Hematopoietic multipotent progenitor cell treated with erythropoietin and hydrocortisone succinate and interleukin-3 and kit ligand, for 15 days (in vitro differentiated cells): ENCODE data around the gene ZNF530.

Experiments
- DNase-seq: peaks from one replicate; pipeline ENCODE4 v3.0.0-alpha.2; 2015; ENCODE audit warnings: low spot score

Gene ZNF530

GRCh38 chr19:57599761-57600383, at the start of gene ZNF530:
ZNF530 (plus strand) TSS chr19:57599885; CDS start chr19:57604346, 4,461 bp downstream.
- DNase-seq, result peak; percentile 88

GRCh38 chr19:57552432-57552831, 47.3 kb upstream of the ZNF530 start:
- no peak for DNase-seq

GRCh38 chr19:57557659-57558058, 42.0 kb upstream of the ZNF530 start:
- no peak for DNase-seq

GRCh38 chr19:57558525-57558924, 41.2 kb upstream of the ZNF530 start:
- no peak for DNase-seq

- no peak for DNase-seq
Measured at GRCh38 chr19:57559008-57559403, 40.7 kb upstream of the ZNF530 start.

- DNase-seq, result peak; percentile 83
Measured at GRCh38 chr19:57559404-57560025, 40.2 kb upstream of the ZNF530 start, which contains the start of gene ZNF550. ZNF550 (minus strand) TSS chr19:57559863; CDS start chr19:57559682, 181 bp downstream.

- no peak for DNase-seq
Measured at GRCh38 chr19:57560049-57560491, 39.6 kb upstream of the ZNF530 start.

- no peak for DNase-seq
Measured at GRCh38 chr19:57563547-57563946, 36.1 kb upstream of the ZNF530 start.

- DNase-seq, result no peak
Measured at GRCh38 chr19:57566396-57567265, 33.1 kb upstream of the ZNF530 start.

GRCh38 chr19:57570707-57571106, 29.0 kb upstream of the ZNF530 start:
- DNase-seq, result no peak

- DNase-seq, result no peak
Measured at GRCh38 chr19:57572415-57572947, 27.2 kb upstream of the ZNF530 start.

- no peak for DNase-seq
Measured at GRCh38 chr19:57576661-57577060, 23.0 kb upstream of the ZNF530 start.

GRCh38 chr19:57578487-57579205, 21.0 kb upstream of the ZNF530 start, which contains the start of gene ZNF416:
ZNF416 (minus strand) TSS chr19:57578911; CDS start chr19:57578704, 207 bp downstream.
- DNase-seq, result peak; percentile 97

GRCh38 chr19:57583104-57583520, 16.6 kb upstream of the ZNF530 start:
- DNase-seq, result no peak

GRCh38 chr19:57583521-57584416, 15.9 kb upstream of the ZNF530 start, which contains the start of gene ZIK1:
ZIK1 (plus strand) TSS chr19:57584145; CDS start chr19:57584357, 212 bp downstream.
- DNase-seq, result peak; percentile 75

- DNase-seq, result no peak
Measured at GRCh38 chr19:57587529-57587928, 12.2 kb upstream of the ZNF530 start.

- no peak for DNase-seq
Measured at GRCh38 chr19:57599377-57599760, 316 bp upstream of the ZNF530 start.

GRCh38 chr19:57606931-57607330, 7.2 kb downstream of the ZNF530 start:
- no peak for DNase-seq

- no peak for DNase-seq
Measured at GRCh38 chr19:57611113-57611512, 11.4 kb downstream of the ZNF530 start.

- DNase-seq, result peak; percentile 85
Measured at GRCh38 chr19:57613941-57614743, 14.5 kb downstream of the ZNF530 start, which contains the start of gene ZNF134. ZNF134 (plus strand) TSS chr19:57614242; CDS start chr19:57619469, 5,227 bp downstream.
